ENCODE measurements around the gene RNF14.

RNF14 gene

GRCh38 chr5:141986072-141986471 is 17.2 kb downstream of the RNF14 start:
- no peak for FAIRE-seq

- no peak for FAIRE-seq
These were observed 20.8 kb downstream of the RNF14 start for GRCh38 chr5:141989720-141990119.

- FAIRE-seq = peak; percentile 100
These were observed 23.6 kb downstream of the RNF14 start for GRCh38 chr5:141992349-141992963.

- FAIRE-seq = no peak
These were observed 25.7 kb downstream of the RNF14 start for GRCh38 chr5:141994511-141995136.

- no peak for FAIRE-seq
These were observed 26.8 kb downstream of the RNF14 start for GRCh38 chr5:141995656-141996055.

- FAIRE-seq = no peak
These were observed 28.6 kb downstream of the RNF14 start for GRCh38 chr5:141997358-141997960.

- FAIRE-seq = no peak
These were observed 31.3 kb downstream of the RNF14 start for GRCh38 chr5:142000173-142000572.

- FAIRE-seq = no peak
These were observed 32.0 kb downstream of the RNF14 start for GRCh38 chr5:142000704-142001484.

- FAIRE-seq = no peak
These were observed 34.4 kb downstream of the RNF14 start for GRCh38 chr5:142003266-142003800.

GRCh38 chr5:142006363-142007236 is 37.7 kb downstream of the RNF14 start:
- no peak for FAIRE-seq

GRCh38 chr5:142007237-142007544 is 38.3 kb downstream of the RNF14 start:
- FAIRE-seq = no peak

GRCh38 chr5:142008813-142009212 is 39.9 kb downstream of the RNF14 start:
- FAIRE-seq = no peak

- FAIRE-seq = no peak
These were observed 41.0 kb downstream of the RNF14 start for GRCh38 chr5:142009886-142010285.

- no peak for FAIRE-seq
These were observed 42.8 kb downstream of the RNF14 start for GRCh38 chr5:142011572-142012185.

GRCh38 chr5:142012186-142012785 is 43.4 kb downstream of the RNF14 start:
- no peak for FAIRE-seq

GRCh38 chr5:142012792-142013388 is 44.0 kb downstream of the RNF14 start, which contains the start of gene GNPDA1:
TSS of gene GNPDA1 (minus strand) at chr5:142013027. CDS start at chr5:142012035, 992 bp downstream.
- FAIRE-seq = no peak

- no peak for FAIRE-seq
These were observed 45.0 kb downstream of the RNF14 start for GRCh38 chr5:142013734-142014521.

GRCh38 chr5:142014911-142015584 is 46.1 kb downstream of the RNF14 start:
- peak; percentile 90 for FAIRE-seq

- no peak for FAIRE-seq
These were observed 47.1 kb downstream of the RNF14 start for GRCh38 chr5:142015781-142016533.
